GM18499 (cell line): ENCODE data around the gene HSP90AB1.

Experiments
- ATAC-seq: cut with Tn5 transposase; IDR thresholded peaks from one replicate; pipeline ENCODE4 v1.9.1; 2021; ENCODE audit warnings: moderate number of reproducible peaks; ENCODE audit not compliant: insufficient read depth, unreplicated experiment

HSP90AB1 gene

GRCh38 chr6:44302856-44303255, 56.0 kb downstream of the HSP90AB1 start:
- ATAC-seq, result no peak
